ENCODE measurements around the gene IGBP1.
"Not testable (repeated sequence)": the region's sequence is repeated elsewhere in the genome, so short reads cannot be mapped to it uniquely, and the experiment has no call there.

IGBP1 gene

GRCh38 chrX:70133303-70134115, at the start of gene IGBP1:
IGBP1 (plus strand) TSS chrX:70133447; CDS start chrX:70133948, 501 bp downstream.
- DNase-seq: peak; percentile 65

- no peak for DNase-seq
These were observed 48.5 kb upstream of the IGBP1 start for GRCh38 chrX:70084592-70085240.

- no peak for DNase-seq
These were observed 45.2 kb upstream of the IGBP1 start for GRCh38 chrX:70087857-70088630.

GRCh38 chrX:70088751-70089150, 44.5 kb upstream of the IGBP1 start:
- DNase-seq: no peak

- no peak for DNase-seq
These were observed 43.5 kb upstream of the IGBP1 start for GRCh38 chrX:70089604-70090297.

GRCh38 chrX:70092247-70092646, 41.0 kb upstream of the IGBP1 start:
- no peak for DNase-seq

GRCh38 chrX:70096052-70096451, 37.2 kb upstream of the IGBP1 start:
- DNase-seq: no peak

- DNase-seq: no peak
These were observed 28.0 kb upstream of the IGBP1 start for GRCh38 chrX:70105229-70105628.

GRCh38 chrX:70111436-70112026, 21.7 kb upstream of the IGBP1 start:
- DNase-seq: not testable (repeated sequence)

- DNase-seq: no peak
These were observed 15.5 kb upstream of the IGBP1 start for GRCh38 chrX:70117738-70118137.

- DNase-seq: not testable (repeated sequence)
These were observed 10.2 kb upstream of the IGBP1 start for GRCh38 chrX:70123014-70123413.

- DNase-seq: no peak
These were observed 8.6 kb upstream of the IGBP1 start for GRCh38 chrX:70124678-70125077.

- no peak for DNase-seq
These were observed 5.2 kb upstream of the IGBP1 start for GRCh38 chrX:70128071-70128470.

- DNase-seq: no peak
These were observed 3.4 kb upstream of the IGBP1 start for GRCh38 chrX:70129816-70130215.

- DNase-seq: no peak
These were observed 1.0 kb upstream of the IGBP1 start for GRCh38 chrX:70132224-70132623.

GRCh38 chrX:70132877-70133302, 357 bp upstream of the IGBP1 start:
- peak; percentile 65 for DNase-seq

GRCh38 chrX:70134116-70134477, 850 bp downstream of the IGBP1 start:
- DNase-seq: no peak

- DNase-seq: no peak
These were observed 5.4 kb downstream of the IGBP1 start for GRCh38 chrX:70138622-70139021.

- no peak for DNase-seq
These were observed 6.5 kb downstream of the IGBP1 start for GRCh38 chrX:70139736-70140135.

- no peak for DNase-seq
These were observed 8.1 kb downstream of the IGBP1 start for GRCh38 chrX:70141373-70141772.

- DNase-seq: no peak
These were observed 33.6 kb downstream of the IGBP1 start for GRCh38 chrX:70166601-70167590.
